Measurements from ENCODE around the gene TAB2. TPM values are rescaled to one million over a fixed set of nuclear protein-coding genes. Genes with fewer than 3 reads are reported as not detected.

TAB2 gene
- total and polyA plus RNA-seq, 2 of the 8 experiments (the other 6 are each of a cell fraction or from before 2014, with no cell fraction given) = 40.4 to 63.0 TPM

GRCh38 chr6:149429427-149430360, 112.2 kb downstream of the TAB2 start (continued):
- TF ChIP-seq CTBP2 (IDR thresholded peaks at IDR 0.05; ENCODE audit: borderline replicate concordance, insufficient read depth, insufficient read length, low read length) (no peak), RXRA (IDR thresholded peaks at IDR 0.05; ENCODE audit: insufficient read depth, low read depth, low read length) (no peak), CHD2 (IDR thresholded peaks at IDR 0.05; ENCODE audit: low read length) (no peak)
- TF ChIP-seq, protein P1, sequence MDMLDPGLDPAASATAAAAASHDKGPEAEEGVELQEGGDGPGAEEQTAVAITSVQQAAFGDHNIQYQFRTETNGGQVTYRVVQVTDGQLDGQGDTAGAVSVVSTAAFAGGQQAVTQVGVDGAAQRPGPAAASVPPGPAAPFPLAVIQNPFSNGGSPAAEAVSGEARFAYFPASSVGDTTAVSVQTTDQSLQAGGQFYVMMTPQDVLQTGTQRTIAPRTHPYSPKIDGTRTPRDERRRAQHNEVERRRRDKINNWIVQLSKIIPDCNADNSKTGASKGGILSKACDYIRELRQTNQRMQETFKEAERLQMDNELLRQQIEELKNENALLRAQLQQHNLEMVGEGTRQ (IDR thresholded peaks at IDR 0.05; ENCODE audit: low read length) = no peak
